Measurements from ENCODE around the gene LIX1L. TPM values are rescaled to one million over a fixed set of nuclear protein-coding genes. Genes with fewer than 3 reads are reported as not detected.

The LIX1L gene
- total and polyA plus RNA-seq, 9 donors = 28.7 to 102 (median 69.4) TPM

GRCh38 chr1:145975216-145975615, 17.4 kb upstream of the LIX1L start:
- no peak for TF ChIP-seq CTCF (IDR thresholded peaks at IDR 0.05)
- no peak for TF ChIP-seq EP300 (IDR thresholded peaks at IDR 0.05)
- TF ChIP-seq POLR2A (IDR thresholded peaks at IDR 0.05) = no peak
- no peaks in the 10 kb centered on the region for H3K36me3 ChIP-seq
- intact Hi-C loops (cut with DNase I) = no loop called here
- no peaks in the 10 kb centered on the region for H3K27me3 ChIP-seq
- no peaks in the 10 kb centered on the region for H3K9me3 ChIP-seq
- 76 to 89% (median 82%) methylated on average over 4 of the region's 4 CpGs for WGBS, 3 donors
- peaks cover 16% of the 10 kb centered on the region for H3K4me1 ChIP-seq (ENCODE audit: insufficient read depth)
- peak in 1 of 5 donors; percentile 17 for DNase-seq
- no peak overlapping the region for H3K4me3 ChIP-seq
- H3K27ac ChIP-seq = no peak overlapping the region

GRCh38 chr1:145974721-145975120, 16.9 kb upstream of the LIX1L start:
- WGBS, 3 donors = 67 to 74% (median 70%) methylated on average over 7 of the region's 7 CpGs
- Histone ChIP-seq H3K9me3 (no peaks in the 10 kb centered on the region), H3K4me3 (no peak overlapping the region), H3K4me1 (ENCODE audit: insufficient read depth) (peaks cover 13% of the 10 kb centered on the region), H3K27me3 (no peaks in the 10 kb centered on the region), H3K36me3 (no peaks in the 10 kb centered on the region), H3K27ac (no peak overlapping the region)
- peak in 1 of 5 donors; percentile 12 for DNase-seq
- intact Hi-C loops (cut with DNase I) = no loop called here
- TF ChIP-seq EP300 (IDR thresholded peaks at IDR 0.05) (no peak), CTCF (IDR thresholded peaks at IDR 0.05) (no peak), POLR2A (IDR thresholded peaks at IDR 0.05) (no peak)

GRCh38 chr1:145972580-145972979, 14.8 kb upstream of the LIX1L start:
- no peak for TF ChIP-seq EP300 (IDR thresholded peaks at IDR 0.05)
- no peaks in the 10 kb centered on the region for H3K27me3 ChIP-seq
- DNase-seq = peak in 1 of 5 donors; percentile 4
- no peaks in the 10 kb centered on the region for H3K36me3 ChIP-seq
- H3K4me3 ChIP-seq = no peak overlapping the region
- no peak overlapping the region for H3K27ac ChIP-seq
- intact Hi-C loops (cut with DNase I) = no loop called here
- H3K4me1 ChIP-seq (ENCODE audit: insufficient read depth) = no peaks in the 10 kb centered on the region
- 78 to 89% (median 83%) methylated on average over 7 of the region's 7 CpGs for WGBS, 3 donors
- no peaks in the 10 kb centered on the region for H3K9me3 ChIP-seq

- TF ChIP-seq EP300 (IDR thresholded peaks at IDR 0.05) = no peak
- TF ChIP-seq CTCF (IDR thresholded peaks at IDR 0.05) = no peak
- no peak for TF ChIP-seq POLR2A (IDR thresholded peaks at IDR 0.05)
- Histone ChIP-seq H3K4me3 (no peak overlapping the region), H3K4me1 (ENCODE audit: insufficient read depth) (no peaks in the 10 kb centered on the region), H3K9me3 (no peaks in the 10 kb centered on the region), H3K36me3 (no peaks in the 10 kb centered on the region), H3K27ac (no peak overlapping the region), H3K27me3 (no peaks in the 10 kb centered on the region)
- WGBS, 3 donors = 92 to 99% (median 97%) methylated on average over 2 of the region's 2 CpGs
- DNase-seq = no peak
- intact Hi-C loops (cut with DNase I) = no loop called here
Observed at GRCh38 chr1:145967288-145967687, 9.5 kb upstream of the LIX1L start.

GRCh38 chr1:145965119-145965744, 7.4 kb upstream of the LIX1L start:
- no peaks in the 10 kb centered on the region for H3K36me3 ChIP-seq
- no peaks in the 10 kb centered on the region for H3K9me3 ChIP-seq
- H3K4me1 ChIP-seq (ENCODE audit: insufficient read depth) = peaks cover 1% of the 10 kb centered on the region
- TF ChIP-seq POLR2A (IDR thresholded peaks at IDR 0.05) = no peak
- no peak for TF ChIP-seq CTCF (IDR thresholded peaks at IDR 0.05)
- TF ChIP-seq EP300 (IDR thresholded peaks at IDR 0.05) = no peak
- DNase-seq = no peak
- 0 to 2% (median 1%) methylated on average over 5 of the region's 5 CpGs for WGBS, 3 donors
- intact Hi-C loops (cut with DNase I) = no loop called here
- no peaks in the 10 kb centered on the region for H3K27me3 ChIP-seq
- peak overlapping the region; percentile 43 for H3K4me3 ChIP-seq
- peak overlapping the region in 1 of 2 donors; percentile 87 for H3K27ac ChIP-seq
